HepG2 (cell line): ENCODE results near the gene ARFGEF3. TPM values are rescaled to one million over a fixed set of nuclear protein-coding genes. Genes with fewer than 3 reads are reported as not detected.

ENCODE experiments used
- ARID4A ChIP-seq: sonication (generic); formaldehyde crosslinking; IDR thresholded peaks from 2 replicates; pipeline ENCODE4 v1.5.0; 2020; ENCODE audit warnings: mild to moderate bottlenecking, missing genetic modification reagents, borderline replicate concordance
- ELF1 ChIP-seq: sonication (generic); formaldehyde crosslinking; IDR thresholded peaks from 2 replicates; pipeline ENCODE4 v1.4.0; 2020; ENCODE audit warnings: missing genetic modification reagents
- KAT2B ChIP-seq: fragments of 150-350 bp; IDR thresholded peaks from 2 replicates; pipeline ENCODE4 v1.6.1; 2014; ENCODE audit warnings: low read depth, low read length, borderline replicate concordance
- PITX1 ChIP-seq: sonication (generic); formaldehyde crosslinking; IDR thresholded peaks from 2 replicates; pipeline ENCODE4 v1.5.1; 2020; ENCODE audit warnings: mild to moderate bottlenecking, missing genetic modification reagents
- RCOR2 ChIP-seq: IDR thresholded peaks from 2 replicates; pipeline ENCODE4 v1.6.1; 2016; ENCODE audit warnings: missing biosample characterization, missing genetic modification reagents
- SIX1 ChIP-seq: sonication (generic); formaldehyde crosslinking; IDR thresholded peaks from 2 replicates; pipeline ENCODE4 v1.4.0; 2020; ENCODE audit warnings: missing genetic modification reagents, borderline replicate concordance
- SOX6 ChIP-seq, 2 experiments: fragments of 450-650 bp in 1 of 2; sonication (generic) in 1 of 2; formaldehyde crosslinking in 1 of 2; IDR thresholded peaks; 2 replicates each; pipeline versions ENCODE4 v1.4.0 to v1.6.1; 2017 to 2020; ENCODE audit warnings: antibody characterized with exemption in 1 of 2, mild to moderate bottlenecking in 1 of 2, missing genetic modification reagents in 1 of 2
- ZNF382 ChIP-seq: sonication (generic); formaldehyde crosslinking; IDR thresholded peaks from 2 replicates; pipeline ENCODE4 v1.5.0; 2020; ENCODE audit warnings: missing genetic modification reagents, mild to moderate bottlenecking, borderline replicate concordance
- ZNF577 ChIP-seq: sonication (generic); formaldehyde crosslinking; IDR thresholded peaks from 2 replicates; pipeline ENCODE4 v1.4.0; 2020; ENCODE audit warnings: mild to moderate bottlenecking, low read depth, missing genetic modification reagents, borderline replicate concordance
- ZSCAN29 ChIP-seq: sonication (generic); formaldehyde crosslinking; conservative IDR thresholded peaks from 2 replicates; pipeline ENCODE4 v1.4.0; 2020; ENCODE audit warnings: mild to moderate bottlenecking, missing genetic modification reagents
- polyA plus RNA-seq, 8 experiments: library from polyadenylated mRNA; depleted of rRNA in 3 of 8; stranded (reverse) in 7 of 8; unstranded in 1 of 8; fragments of >200 nt; fragmentation: Illumina TruSeq in 4 of 8; extraction: Trizol in 4 of 8; gene quantifications; 2 replicates each; pipeline versions ENCODE4 v1.2.1 to v1.2.3, GENCODE V29; 2011 to 2016; ENCODE audit warnings: low read depth in 4 of 8, missing spikeins in 1 of 8, mixed read lengths in 1 of 8; ENCODE audit not compliant: insufficient read depth in 1 of 8
- total RNA-seq, 5 experiments: library from RNA; depleted of rRNA; stranded (reverse); fragments of >200 nt; fragmentation: Illumina TruSeq; extraction: Trizol; gene quantifications; 2 replicates each; pipeline ENCODE4 v1.2.3, GENCODE V29; 2016; ENCODE audit warnings: low read depth in 1 of 5
- TF ChIP-seq, protein P1 (sequence below): IDR thresholded peaks from 2 replicates; pipeline ENCODE4 v1.6.1; 2016; ENCODE audit warnings: low read depth, missing genetic modification reagents, missing compliant biosample characterization
- TF ChIP-seq, protein P2 (sequence below): sonication (generic); formaldehyde crosslinking; IDR thresholded peaks from 2 replicates; pipeline ENCODE4 v1.9.0; 2022; ENCODE audit warnings: low read depth, missing genetic modification reagents
- TF ChIP-seq, protein P3 (sequence below): sonication (generic); formaldehyde crosslinking; IDR thresholded peaks from 2 replicates; pipeline ENCODE4 v1.4.0; 2020; ENCODE audit warnings: missing genetic modification reagents
- TF ChIP-seq, protein P4 (sequence below): sonication (generic); formaldehyde crosslinking; IDR thresholded peaks from 2 replicates; pipeline ENCODE4 v1.4.0; 2020; ENCODE audit warnings: missing genetic modification reagents, mild to moderate bottlenecking, borderline replicate concordance

ARFGEF3 gene
- total and polyA plus RNA-seq, 2 of the 13 experiments (the other 11 are each of a cell fraction or from before 2014, with no cell fraction given), result 0.60 to 2.6 TPM

DNA sequence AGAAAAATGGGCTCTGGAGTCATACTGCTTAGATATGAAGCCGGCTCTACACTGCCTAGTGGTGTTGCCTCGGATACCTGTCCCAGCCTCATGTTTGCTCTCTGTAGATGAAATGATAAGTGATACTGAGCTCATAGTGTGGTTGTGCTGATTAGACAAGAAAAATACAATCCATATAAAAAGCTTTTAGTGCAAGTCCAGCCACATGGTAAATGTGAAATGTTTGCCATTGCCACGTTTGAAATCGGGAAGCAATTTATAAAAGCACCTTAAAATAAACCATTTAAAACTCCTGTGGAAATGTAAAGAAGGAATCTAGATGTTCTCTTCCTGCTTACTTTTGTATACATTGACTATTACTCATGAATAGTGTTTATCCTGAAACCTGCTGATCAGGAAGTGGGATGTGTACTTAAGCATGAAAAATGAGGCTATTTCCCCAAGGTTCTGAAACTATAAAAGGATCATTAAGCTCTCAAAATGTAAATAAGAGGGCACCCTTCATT lies 69.7 kb downstream of the ARFGEF3 start (continued):
- TF ChIP-seq, protein P1, sequence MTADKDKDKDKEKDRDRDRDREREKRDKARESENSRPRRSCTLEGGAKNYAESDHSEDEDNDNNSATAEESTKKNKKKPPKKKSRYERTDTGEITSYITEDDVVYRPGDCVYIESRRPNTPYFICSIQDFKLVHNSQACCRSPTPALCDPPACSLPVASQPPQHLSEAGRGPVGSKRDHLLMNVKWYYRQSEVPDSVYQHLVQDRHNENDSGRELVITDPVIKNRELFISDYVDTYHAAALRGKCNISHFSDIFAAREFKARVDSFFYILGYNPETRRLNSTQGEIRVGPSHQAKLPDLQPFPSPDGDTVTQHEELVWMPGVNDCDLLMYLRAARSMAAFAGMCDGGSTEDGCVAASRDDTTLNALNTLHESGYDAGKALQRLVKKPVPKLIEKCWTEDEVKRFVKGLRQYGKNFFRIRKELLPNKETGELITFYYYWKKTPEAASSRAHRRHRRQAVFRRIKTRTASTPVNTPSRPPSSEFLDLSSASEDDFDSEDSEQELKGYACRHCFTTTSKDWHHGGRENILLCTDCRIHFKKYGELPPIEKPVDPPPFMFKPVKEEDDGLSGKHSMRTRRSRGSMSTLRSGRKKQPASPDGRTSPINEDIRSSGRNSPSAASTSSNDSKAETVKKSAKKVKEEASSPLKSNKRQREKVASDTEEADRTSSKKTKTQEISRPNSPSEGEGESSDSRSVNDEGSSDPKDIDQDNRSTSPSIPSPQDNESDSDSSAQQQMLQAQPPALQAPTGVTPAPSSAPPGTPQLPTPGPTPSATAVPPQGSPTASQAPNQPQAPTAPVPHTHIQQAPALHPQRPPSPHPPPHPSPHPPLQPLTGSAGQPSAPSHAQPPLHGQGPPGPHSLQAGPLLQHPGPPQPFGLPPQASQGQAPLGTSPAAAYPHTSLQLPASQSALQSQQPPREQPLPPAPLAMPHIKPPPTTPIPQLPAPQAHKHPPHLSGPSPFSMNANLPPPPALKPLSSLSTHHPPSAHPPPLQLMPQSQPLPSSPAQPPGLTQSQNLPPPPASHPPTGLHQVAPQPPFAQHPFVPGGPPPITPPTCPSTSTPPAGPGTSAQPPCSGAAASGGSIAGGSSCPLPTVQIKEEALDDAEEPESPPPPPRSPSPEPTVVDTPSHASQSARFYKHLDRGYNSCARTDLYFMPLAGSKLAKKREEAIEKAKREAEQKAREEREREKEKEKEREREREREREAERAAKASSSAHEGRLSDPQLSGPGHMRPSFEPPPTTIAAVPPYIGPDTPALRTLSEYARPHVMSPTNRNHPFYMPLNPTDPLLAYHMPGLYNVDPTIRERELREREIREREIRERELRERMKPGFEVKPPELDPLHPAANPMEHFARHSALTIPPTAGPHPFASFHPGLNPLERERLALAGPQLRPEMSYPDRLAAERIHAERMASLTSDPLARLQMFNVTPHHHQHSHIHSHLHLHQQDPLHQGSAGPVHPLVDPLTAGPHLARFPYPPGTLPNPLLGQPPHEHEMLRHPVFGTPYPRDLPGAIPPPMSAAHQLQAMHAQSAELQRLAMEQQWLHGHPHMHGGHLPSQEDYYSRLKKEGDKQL (CRISPR knock-in tag), result peak; percentile 12; the same call in 1 of the 2 replicates
- TF ChIP-seq, protein P2, sequence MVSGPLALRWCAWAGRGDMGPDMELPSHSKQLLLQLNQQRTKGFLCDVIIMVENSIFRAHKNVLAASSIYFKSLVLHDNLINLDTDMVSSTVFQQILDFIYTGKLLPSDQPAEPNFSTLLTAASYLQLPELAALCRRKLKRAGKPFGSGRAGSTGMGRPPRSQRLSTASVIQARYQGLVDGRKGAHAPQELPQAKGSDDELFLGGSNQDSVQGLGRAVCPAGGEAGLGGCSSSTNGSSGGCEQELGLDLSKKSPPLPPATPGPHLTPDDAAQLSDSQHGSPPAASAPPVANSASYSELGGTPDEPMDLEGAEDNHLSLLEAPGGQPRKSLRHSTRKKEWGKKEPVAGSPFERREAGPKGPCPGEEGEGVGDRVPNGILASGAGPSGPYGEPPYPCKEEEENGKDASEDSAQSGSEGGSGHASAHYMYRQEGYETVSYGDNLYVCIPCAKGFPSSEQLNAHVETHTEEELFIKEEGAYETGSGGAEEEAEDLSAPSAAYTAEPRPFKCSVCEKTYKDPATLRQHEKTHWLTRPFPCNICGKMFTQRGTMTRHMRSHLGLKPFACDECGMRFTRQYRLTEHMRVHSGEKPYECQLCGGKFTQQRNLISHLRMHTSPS (CRISPR knock-in tag), result no peak
- TF ChIP-seq, protein P3, sequence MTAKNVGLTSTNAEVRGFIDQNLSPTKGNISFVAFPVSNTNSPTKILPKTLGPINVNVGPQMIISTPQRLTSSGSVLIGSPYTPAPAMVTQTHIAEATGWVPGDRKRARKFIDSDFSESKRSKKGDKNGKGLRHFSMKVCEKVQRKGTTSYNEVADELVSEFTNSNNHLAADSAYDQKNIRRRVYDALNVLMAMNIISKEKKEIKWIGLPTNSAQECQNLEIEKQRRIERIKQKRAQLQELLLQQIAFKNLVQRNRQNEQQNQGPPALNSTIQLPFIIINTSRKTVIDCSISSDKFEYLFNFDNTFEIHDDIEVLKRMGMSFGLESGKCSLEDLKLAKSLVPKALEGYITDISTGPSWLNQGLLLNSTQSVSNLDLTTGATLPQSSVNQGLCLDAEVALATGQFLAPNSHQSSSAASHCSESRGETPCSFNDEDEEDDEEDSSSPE, result no peak
- TF ChIP-seq, protein P4, sequence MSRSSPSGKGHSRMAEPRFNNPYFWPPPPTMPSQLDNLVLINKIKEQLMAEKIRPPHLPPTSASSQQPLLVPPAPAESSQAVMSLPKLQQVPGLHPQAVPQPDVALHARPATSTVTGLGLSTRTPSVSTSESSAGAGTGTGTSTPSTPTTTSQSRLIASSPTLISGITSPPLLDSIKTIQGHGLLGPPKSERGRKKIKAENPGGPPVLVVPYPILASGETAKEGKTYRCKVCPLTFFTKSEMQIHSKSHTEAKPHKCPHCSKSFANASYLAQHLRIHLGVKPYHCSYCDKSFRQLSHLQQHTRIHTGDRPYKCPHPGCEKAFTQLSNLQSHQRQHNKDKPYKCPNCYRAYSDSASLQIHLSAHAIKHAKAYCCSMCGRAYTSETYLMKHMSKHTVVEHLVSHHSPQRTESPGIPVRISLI (CRISPR knock-in tag), result no peak
- peak; percentile 63 for TF ChIP-seq ELF1
- TF ChIP-seq ZNF382 (CRISPR knock-in tag), result no peak
- TF ChIP-seq SOX6 (IDR thresholded peaks at IDR 0.05), result no peak
- peak; percentile 44; the same call in 1 of the 2 replicates for TF ChIP-seq SOX6 (CRISPR knock-in tag; IDR thresholded peaks at IDR 0.05)
- TF ChIP-seq ZNF577 (CRISPR knock-in tag), result no peak
- TF ChIP-seq RCOR2 (CRISPR knock-in tag), result no peak; the same call in 1 of the 2 replicates
- no peak for TF ChIP-seq ARID4A (CRISPR knock-in tag)
- 0 out of 2 replicates have a peak, but pooled peaks have one; percentile 55 for TF ChIP-seq ZSCAN29 (CRISPR knock-in tag)
- TF ChIP-seq KAT2B, result no peak
- TF ChIP-seq SIX1, result no peak; the same call in 1 of the 2 replicates
- peak; percentile 20; the same call in 1 of the 2 replicates for TF ChIP-seq PITX1
